CD4-positive, CD25-positive, alpha-beta regulatory T cell (primary cell): ENCODE results near the gene HDC. TPM values are rescaled to one million over a fixed set of nuclear protein-coding genes. Genes with fewer than 3 reads are reported as not detected.

Source experiments
- ATAC-seq, 2 donors: fragments of 150-1000 bp; cut with Tn5 transposase; one replicate each; pipeline ENCODE4 v1.10.0; 2021; ENCODE audit warnings: low read depth in 2 of 2, moderate number of reproducible peaks in 2 of 2, moderate library complexity in 1 of 2
- DNase-seq, 3 donors: peaks; one replicate each; pipeline versions ENCODE4 v3.0.0 to v3.0.0-alpha.2; 2012 to 2022; ENCODE audit warnings: mixed read lengths in 1 of 3
- H3K27ac ChIP-seq: one replicate; pipeline ENCODE4 v1.7.0; 2013; ENCODE audit warnings: mild to moderate bottlenecking, low read length; ENCODE audit not compliant: insufficient read depth, poor library complexity, severe bottlenecking
- H3K27me3 ChIP-seq: one replicate; pipeline ENCODE4 v1.7.0; 2013; ENCODE audit warnings: low read length; ENCODE audit not compliant: control insufficient read depth, insufficient read depth
- H3K36me3 ChIP-seq: one replicate; pipeline ENCODE4 v1.7.0; 2013; ENCODE audit warnings: mild to moderate bottlenecking, low read length, moderate library complexity; ENCODE audit not compliant: control insufficient read depth, insufficient read depth
- H3K4me1 ChIP-seq: 2 replicates; pipeline ENCODE4 v1.7.0; 2013; ENCODE audit warnings: mild to moderate bottlenecking, low read length; ENCODE audit not compliant: insufficient read depth, control insufficient read depth, poor library complexity, severe bottlenecking
- H3K4me3 ChIP-seq: one replicate; pipeline ENCODE4 v1.7.0; 2013; ENCODE audit warnings: low read depth, mild to moderate bottlenecking, low read length, moderate library complexity
- H3K9me3 ChIP-seq, 2 experiments: 1 replicate in 1 of 2; 2 replicates in 1 of 2; pipeline ENCODE4 v1.7.0; 2013; ENCODE audit warnings: low read length in 2 of 2, mild to moderate bottlenecking in 1 of 2, moderate library complexity in 1 of 2; ENCODE audit not compliant: control insufficient read depth in 2 of 2
- H3K27ac Mint-ChIP-seq, 3 donors: one replicate each; pipeline ENCODE4 v1.8.0; 2020 to 2022; ENCODE audit warnings: mild to moderate bottlenecking in 3 of 3, mixed read lengths in 3 of 3, moderate library complexity in 2 of 3
- H3K27me3 Mint-ChIP-seq: one replicate; pipeline ENCODE4 v1.8.0; 2022; ENCODE audit warnings: mild to moderate bottlenecking, mixed read lengths
- H3K36me3 Mint-ChIP-seq: one replicate; pipeline ENCODE4 v1.8.0; 2020; ENCODE audit warnings: mixed read lengths
- H3K4me1 Mint-ChIP-seq, 4 donors: one replicate each; pipeline ENCODE4 v1.8.0; 2020 to 2022; ENCODE audit warnings: mixed read lengths in 4 of 4, mild to moderate bottlenecking in 1 of 4
- H3K4me3 Mint-ChIP-seq, 4 donors: one replicate each; pipeline ENCODE4 v1.8.0; 2020 to 2022; ENCODE audit warnings: mild to moderate bottlenecking in 4 of 4, mixed read lengths in 4 of 4, moderate library complexity in 3 of 4
- H3K9me3 Mint-ChIP-seq, 7 donors: one replicate each; pipeline ENCODE4 v1.8.0; 2020 to 2022; ENCODE audit warnings: mixed read lengths in 7 of 7, mild to moderate bottlenecking in 3 of 7, moderate library complexity in 2 of 7
- polyA plus RNA-seq, 4 donors: library from polyadenylated mRNA; unstranded; fragments of 300-500 nt; fragmentation: Illumina TruSeq; gene quantifications; one replicate each; pipeline ENCODE4 v1.2.3, GENCODE V29; 2021
- total RNA-seq: library from RNA; stranded (reverse); gene quantifications from one replicate; pipeline ENCODE4 v1.2.3, GENCODE V29; 2022

The HDC gene
- total and polyA plus RNA-seq, 5 donors from 2014 or later = 3.5 TPM; not detected in 4

DNA sequence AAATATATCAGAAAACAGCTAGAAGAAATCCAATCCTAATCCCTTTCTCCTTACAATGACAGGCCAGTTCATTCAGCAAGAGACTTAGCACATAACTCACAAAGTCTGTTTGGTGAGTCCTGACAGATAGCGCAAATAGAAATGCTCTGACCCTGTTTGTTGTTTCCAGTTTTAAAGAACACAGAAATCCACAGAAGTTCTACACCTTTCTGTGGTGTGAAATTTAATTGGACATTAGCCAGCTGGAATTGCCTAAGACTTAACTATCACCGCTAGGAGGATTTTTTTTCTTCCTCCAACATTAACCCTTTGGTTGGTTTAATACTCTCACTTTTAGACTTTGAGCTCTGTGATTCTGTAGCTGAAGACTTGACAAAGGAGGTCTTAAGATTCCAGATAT, 30.8 kb downstream of the HDC start:
- H3K36me3 Mint-ChIP-seq = no peaks in the 10 kb centered on the region
- peak overlapping the region in 1 of 3 donors; percentile 69 for H3K27ac Mint-ChIP-seq
- H3K4me1 Mint-ChIP-seq = no peaks in the 10 kb centered on the region
- H3K4me3 Mint-ChIP-seq = no peak overlapping the region
- H3K27me3 Mint-ChIP-seq = no peaks in the 10 kb centered on the region
- no peaks in the 10 kb centered on the region for H3K36me3 ChIP-seq
- DNase-seq (no peak), ATAC-seq (no peak)
- no peaks in the 10 kb centered on the region for H3K4me1 ChIP-seq
- H3K9me3 ChIP-seq = no peaks in the 10 kb centered on the region
- H3K4me3 ChIP-seq = no peak overlapping the region
- H3K27ac ChIP-seq = no peak overlapping the region
- no peaks in the 10 kb centered on the region for H3K27me3 ChIP-seq
- peaks cover 0 to 2% (median 0%) of the 10 kb centered on the region in 7 donors for H3K9me3 Mint-ChIP-seq

DNA sequence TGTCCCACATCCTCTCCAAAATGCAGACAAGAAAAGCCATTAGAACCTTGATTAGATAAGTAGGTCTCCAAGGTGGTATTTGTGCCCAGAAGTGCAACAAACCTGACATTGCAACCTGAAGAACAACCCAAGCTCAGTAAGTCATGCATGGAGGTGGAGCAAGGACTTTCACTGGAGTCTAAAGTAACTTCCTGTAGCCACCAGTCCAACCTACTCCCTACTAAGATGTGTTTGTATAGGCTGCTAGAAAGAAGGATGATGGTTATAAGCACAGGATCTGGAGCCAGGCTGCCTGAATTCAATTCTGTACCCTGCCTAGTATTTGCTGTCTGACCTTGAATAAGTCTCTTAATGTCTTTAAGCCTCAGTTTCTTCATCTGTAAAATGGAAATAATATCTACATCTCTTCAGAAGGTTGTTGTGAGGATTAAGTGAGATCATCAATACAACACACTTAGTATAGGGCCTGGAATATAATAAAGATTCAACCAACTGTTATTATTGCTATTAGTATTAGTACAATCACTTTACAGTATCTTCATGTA, 32.3 kb downstream of the HDC start:
- no peaks in the 10 kb centered on the region for H3K36me3 Mint-ChIP-seq
- Histone ChIP-seq H3K36me3 (no peaks in the 10 kb centered on the region), H3K9me3 (no peaks in the 10 kb centered on the region), H3K27me3 (no peaks in the 10 kb centered on the region), H3K4me3 (no peak overlapping the region), H3K27ac (no peak overlapping the region), H3K4me1 (no peaks in the 10 kb centered on the region)
- no peaks in the 10 kb centered on the region for H3K4me1 Mint-ChIP-seq
- DNase-seq = no peak
- peak overlapping the region in 1 of 3 donors; percentile 13 for H3K27ac Mint-ChIP-seq
- no peak overlapping the region for H3K4me3 Mint-ChIP-seq
- H3K27me3 Mint-ChIP-seq = no peaks in the 10 kb centered on the region
- H3K9me3 Mint-ChIP-seq = peaks cover 0 to 2% (median 0%) of the 10 kb centered on the region in 7 donors
- ATAC-seq = no peak

DNA sequence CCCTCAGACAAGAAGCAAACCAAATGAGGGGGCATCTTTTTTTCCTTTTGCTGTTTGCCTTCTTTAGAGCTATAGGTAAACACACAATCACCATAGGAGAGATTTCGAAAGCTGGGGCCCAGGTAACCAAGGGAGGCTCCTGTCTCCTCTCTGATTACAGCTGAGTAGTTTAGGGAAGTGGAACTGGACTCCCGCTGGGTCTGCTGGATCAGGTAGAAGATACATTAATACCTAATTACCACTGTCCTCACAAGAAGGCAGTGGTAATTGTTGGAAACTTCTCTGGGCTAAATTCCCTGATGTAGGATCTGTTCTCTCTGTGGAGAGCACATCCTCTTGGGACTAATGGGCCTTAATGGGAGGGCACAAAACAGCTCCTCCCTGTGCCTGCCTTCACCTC, 32.7 kb downstream of the HDC start:
- H3K27me3 ChIP-seq = no peaks in the 10 kb centered on the region
- Mint-ChIP-seq H3K9me3 (peaks cover 0 to 2% (median 0%) of the 10 kb centered on the region in 7 donors), H3K27me3 (no peaks in the 10 kb centered on the region), H3K36me3 (no peaks in the 10 kb centered on the region), H3K27ac (peak overlapping the region in 1 of 3 donors; percentile 13), H3K4me3 (no peak overlapping the region), H3K4me1 (no peaks in the 10 kb centered on the region)
- H3K27ac ChIP-seq = no peak overlapping the region
- DNase-seq (no peak), ATAC-seq (no peak)
- no peaks in the 10 kb centered on the region for H3K9me3 ChIP-seq
- no peak overlapping the region for H3K4me3 ChIP-seq
- no peaks in the 10 kb centered on the region for H3K36me3 ChIP-seq
- H3K4me1 ChIP-seq = no peaks in the 10 kb centered on the region

DNA sequence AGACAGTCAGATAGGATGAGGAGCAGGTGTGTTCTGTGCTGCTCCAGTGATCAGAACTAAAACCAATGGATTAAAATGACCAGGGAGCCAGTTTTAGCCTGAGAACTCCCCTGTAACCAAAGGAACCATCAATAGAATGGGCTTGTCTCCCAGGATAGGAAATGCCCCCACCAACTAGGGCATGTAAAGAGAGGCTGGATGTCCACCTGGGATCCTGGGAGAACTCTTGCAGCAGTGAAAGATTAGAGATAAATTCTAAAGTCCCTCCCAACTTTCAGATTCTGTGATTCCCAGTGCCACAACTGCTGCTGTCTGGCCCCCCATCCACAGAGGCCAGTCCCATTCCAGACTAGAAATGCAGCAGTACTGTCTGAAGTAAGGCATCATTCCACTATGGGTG, 33.8 kb downstream of the HDC start:
- DNase-seq = no peak
- Histone ChIP-seq H3K4me1 (no peaks in the 10 kb centered on the region), H3K27ac (no peak overlapping the region), H3K4me3 (no peak overlapping the region), H3K36me3 (no peaks in the 10 kb centered on the region), H3K9me3 (no peaks in the 10 kb centered on the region), H3K27me3 (no peaks in the 10 kb centered on the region)
- ATAC-seq = no peak
- Mint-ChIP-seq H3K27ac (no peak overlapping the region), H3K4me1 (no peaks in the 10 kb centered on the region), H3K4me3 (no peak overlapping the region), H3K9me3 (peaks cover 0 to 2% (median 0%) of the 10 kb centered on the region in 7 donors), H3K27me3 (no peaks in the 10 kb centered on the region), H3K36me3 (no peaks in the 10 kb centered on the region)

DNA sequence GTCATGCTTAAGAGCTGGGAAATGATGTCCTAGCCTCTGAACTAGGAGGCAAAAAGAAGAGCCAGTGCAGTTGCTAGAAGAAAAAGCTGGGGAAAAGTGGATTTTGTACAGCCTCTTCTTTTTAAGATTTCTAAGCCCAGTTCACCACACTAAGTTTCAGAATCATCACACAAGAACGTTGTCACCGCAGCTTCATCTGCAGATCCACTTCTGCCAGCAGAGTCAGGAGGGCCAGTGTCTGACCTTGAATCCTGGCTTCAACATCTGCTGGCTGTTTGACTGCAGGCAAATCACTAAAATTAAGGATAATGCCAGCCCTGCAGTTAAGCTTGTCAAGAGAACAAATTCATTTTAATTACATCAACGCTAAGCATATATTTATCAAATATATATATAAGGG, 36.2 kb downstream of the HDC start:
- Histone ChIP-seq H3K27me3 (no peaks in the 10 kb centered on the region), H3K4me1 (no peaks in the 10 kb centered on the region), H3K27ac (no peak overlapping the region), H3K4me3 (no peak overlapping the region), H3K36me3 (no peaks in the 10 kb centered on the region), H3K9me3 (no peaks in the 10 kb centered on the region)
- ATAC-seq (no peak), DNase-seq (no peak)
- Mint-ChIP-seq H3K9me3 (peaks cover 0 to 2% (median 0%) of the 10 kb centered on the region in 7 donors), H3K4me3 (no peak overlapping the region), H3K4me1 (no peaks in the 10 kb centered on the region), H3K36me3 (no peaks in the 10 kb centered on the region), H3K27me3 (no peaks in the 10 kb centered on the region), H3K27ac (no peak overlapping the region)

DNA sequence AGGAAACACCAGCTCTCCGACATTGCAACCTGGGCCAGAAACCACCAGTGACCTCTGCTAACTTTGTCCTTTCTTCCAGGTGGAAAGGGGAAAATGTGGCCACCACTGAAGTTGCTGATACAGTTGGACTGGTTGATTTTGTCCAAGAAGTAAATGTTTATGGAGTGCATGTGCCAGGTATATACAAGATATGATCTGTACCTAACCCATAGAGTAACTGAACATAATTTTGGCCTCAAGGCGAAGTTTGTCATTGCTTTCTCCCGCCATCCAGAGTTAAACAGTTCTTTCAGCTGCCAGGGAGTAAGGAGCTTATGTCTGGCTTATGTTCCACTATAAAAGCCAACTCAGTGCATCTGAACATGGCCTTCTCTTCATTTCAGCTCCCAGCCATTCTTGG, 36.7 kb downstream of the HDC start:
- peaks cover 0 to 2% (median 0%) of the 10 kb centered on the region in 7 donors for H3K9me3 Mint-ChIP-seq
- no peaks in the 10 kb centered on the region for H3K36me3 Mint-ChIP-seq
- no peak for ATAC-seq
- Histone ChIP-seq H3K4me3 (no peak overlapping the region), H3K4me1 (no peaks in the 10 kb centered on the region), H3K27me3 (no peaks in the 10 kb centered on the region), H3K27ac (no peak overlapping the region), H3K9me3 (no peaks in the 10 kb centered on the region), H3K36me3 (no peaks in the 10 kb centered on the region)
- no peak overlapping the region for H3K27ac Mint-ChIP-seq
- H3K4me1 Mint-ChIP-seq = no peaks in the 10 kb centered on the region
- no peak for DNase-seq
- no peaks in the 10 kb centered on the region for H3K27me3 Mint-ChIP-seq
- H3K4me3 Mint-ChIP-seq = no peak overlapping the region

DNA sequence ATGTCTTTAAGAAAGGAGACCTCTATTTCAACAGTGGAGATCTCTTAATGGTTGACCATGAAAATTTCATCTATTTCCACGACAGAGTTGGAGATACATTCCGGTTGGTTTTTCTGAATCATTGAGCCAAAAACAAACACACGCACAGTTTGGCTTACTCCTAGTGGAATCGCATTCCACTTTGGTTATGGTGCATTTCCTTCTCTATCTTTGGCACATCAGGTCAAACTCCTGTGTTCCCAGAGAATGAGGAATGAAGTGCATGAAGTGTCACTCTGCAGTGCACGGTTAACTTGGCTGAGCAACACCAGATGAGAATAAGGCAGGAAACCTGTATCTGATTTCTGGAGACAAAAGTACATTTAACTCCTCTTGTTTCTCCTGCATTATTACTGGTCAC, 38.5 kb downstream of the HDC start:
- Mint-ChIP-seq H3K4me3 (no peak overlapping the region), H3K36me3 (no peaks in the 10 kb centered on the region), H3K27me3 (no peaks in the 10 kb centered on the region), H3K9me3 (no peaks in the 10 kb centered on the region), H3K4me1 (no peaks in the 10 kb centered on the region), H3K27ac (no peak overlapping the region)
- H3K27ac ChIP-seq = no peak overlapping the region
- no peak for ATAC-seq
- H3K27me3 ChIP-seq = no peaks in the 10 kb centered on the region
- no peak overlapping the region for H3K4me3 ChIP-seq
- no peaks in the 10 kb centered on the region for H3K4me1 ChIP-seq
- H3K36me3 ChIP-seq = no peaks in the 10 kb centered on the region
- H3K9me3 ChIP-seq = no peaks in the 10 kb centered on the region
- DNase-seq = no peak

DNA sequence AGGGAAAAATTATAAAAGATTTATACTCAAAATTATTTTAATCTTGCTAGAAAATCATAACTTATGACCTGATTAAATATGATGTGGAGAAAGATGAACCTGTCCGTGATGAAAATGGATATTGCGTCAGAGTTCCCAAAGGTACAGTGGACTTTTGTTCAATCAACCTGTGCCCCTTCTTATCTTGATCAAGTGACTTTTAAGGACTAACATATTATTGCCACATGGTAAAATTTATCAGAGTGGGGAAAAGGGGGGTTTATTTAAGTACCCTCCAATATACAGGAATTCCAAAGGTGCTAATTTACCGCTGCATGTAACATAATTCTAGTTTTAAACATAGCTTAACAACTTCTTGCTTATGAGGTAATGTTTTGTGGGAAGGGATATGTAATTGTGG, 39.6 kb downstream of the HDC start:
- H3K4me1 ChIP-seq = no peaks in the 10 kb centered on the region
- DNase-seq = no peak
- Mint-ChIP-seq H3K27ac (no peak overlapping the region), H3K36me3 (no peaks in the 10 kb centered on the region), H3K9me3 (no peaks in the 10 kb centered on the region), H3K27me3 (no peaks in the 10 kb centered on the region), H3K4me1 (no peaks in the 10 kb centered on the region), H3K4me3 (no peak overlapping the region)
- H3K9me3 ChIP-seq = no peaks in the 10 kb centered on the region
- no peaks in the 10 kb centered on the region for H3K36me3 ChIP-seq
- H3K27ac ChIP-seq = no peak overlapping the region
- H3K27me3 ChIP-seq = no peaks in the 10 kb centered on the region
- H3K4me3 ChIP-seq = no peak overlapping the region
- ATAC-seq = no peak
